CD14-positive monocyte (primary cell): Measurements from ENCODE around the gene TMF1. TPM values are rescaled to one million over a fixed set of nuclear protein-coding genes. Genes with fewer than 3 reads are reported as not detected.
A peak's percentile ranks its signal among the peaks of the same experiment; 100 is the strongest.

Source experiments
- DNase-seq, 3 donors: peaks; one replicate each; pipeline ENCODE4 v3.0.0-alpha.2; 2011 to 2022
- H2AFZ ChIP-seq: 2 replicates; pipeline ENCODE4 v1.6.0; 2012; ENCODE audit warnings: mild to moderate bottlenecking, low read depth, low read length, inconsistent platforms; ENCODE audit not compliant: insufficient read depth, poor library complexity, severe bottlenecking
- H3K27ac ChIP-seq, 2 donors: 1 replicate in 1 of 2; 2 replicates in 1 of 2; pipeline ENCODE4 v1.5.1; 2012 to 2013; ENCODE audit warnings: low read length in 2 of 2, control low read depth in 1 of 2, inconsistent platforms in 1 of 2, low read depth in 1 of 2, mild to moderate bottlenecking in 1 of 2
- H3K27me3 ChIP-seq, 2 donors: one replicate each; pipeline versions ENCODE4 v1.6.0 to v1.6.1; 2011 to 2013; ENCODE audit warnings: low read length in 2 of 2; ENCODE audit not compliant: control insufficient read depth in 2 of 2, insufficient read depth in 2 of 2
- H3K36me3 ChIP-seq, 2 donors: replicated peaks in 1 of 2; 1 replicate in 1 of 2; 2 replicates in 1 of 2; pipeline versions ENCODE4 v1.5.1 to v1.6.1; 2012 to 2013; ENCODE audit warnings: low read length in 2 of 2, control low read depth in 1 of 2, inconsistent platforms in 1 of 2, mild to moderate bottlenecking in 1 of 2; ENCODE audit not compliant: insufficient read depth in 2 of 2, control insufficient read depth in 1 of 2
- H3K4me1 ChIP-seq, 2 donors: 1 replicate in 1 of 2; 2 replicates in 1 of 2; pipeline versions ENCODE4 v1.5.1 to v1.6.1; 2012 to 2013; ENCODE audit warnings: low read length in 2 of 2, control low read depth in 1 of 2, inconsistent platforms in 1 of 2, mild to moderate bottlenecking in 1 of 2, moderate library complexity in 1 of 2; ENCODE audit not compliant: insufficient read depth in 2 of 2, control insufficient read depth in 1 of 2
- H3K4me2 ChIP-seq: replicated peaks from 2 replicates; pipeline ENCODE3; 2012; ENCODE audit warnings: low read length, moderate library complexity, mild to moderate bottlenecking; ENCODE audit not compliant: poor library complexity, severe bottlenecking; ENCODE audit errors: extremely low read depth
- H3K4me3 ChIP-seq, 3 experiments: fragments of 200-600 bp in 1 of 3; sonication (generic) in 1 of 3; replicated peaks in 1 of 3; 1 replicate in 2 of 3; 2 replicates in 1 of 3; pipeline ENCODE4 v1.5.1; 2011 to 2013; ENCODE audit warnings: low read length in 3 of 3, mild to moderate bottlenecking in 3 of 3, control low read depth in 2 of 3, low read depth in 2 of 3, inconsistent platforms in 1 of 3, moderate library complexity in 1 of 3
- H3K79me2 ChIP-seq: 2 replicates; pipeline ENCODE4 v1.6.0; 2012; ENCODE audit warnings: mild to moderate bottlenecking, control low read depth, inconsistent platforms, low read length, moderate library complexity; ENCODE audit not compliant: insufficient read depth
- H3K9ac ChIP-seq: 2 replicates; pipeline ENCODE4 v1.6.0; 2017; ENCODE audit warnings: low read length, mild to moderate bottlenecking; ENCODE audit not compliant: insufficient read depth, poor library complexity, severe bottlenecking
- H3K9me3 ChIP-seq, 2 donors: replicated peaks in 1 of 2; 1 replicate in 1 of 2; 2 replicates in 1 of 2; pipeline versions ENCODE4 v1.5.1 to v1.6.1; 2012 to 2013; ENCODE audit warnings: low read length in 2 of 2, control low read depth in 1 of 2; ENCODE audit not compliant: control insufficient read depth in 1 of 2, insufficient read depth in 1 of 2
- H4K20me1 ChIP-seq: 2 replicates; pipeline ENCODE4 v1.6.0; 2012; ENCODE audit warnings: mild to moderate bottlenecking, low read length, control low read depth, moderate library complexity; ENCODE audit not compliant: insufficient read depth
- H3K27ac Mint-ChIP-seq, 7 donors: one replicate each; pipeline ENCODE4 v1.8.0; 2020; ENCODE audit warnings: mild to moderate bottlenecking in 7 of 7, mixed read lengths in 7 of 7, moderate library complexity in 6 of 7, inconsistent platforms in 2 of 7
- H3K27me3 Mint-ChIP-seq, 3 donors: one replicate each; pipeline ENCODE4 v1.8.0; 2021 to 2022; ENCODE audit warnings: low read depth in 3 of 3, mild to moderate bottlenecking in 3 of 3, mixed read lengths in 3 of 3, moderate library complexity in 3 of 3, inconsistent platforms in 1 of 3
- H3K36me3 Mint-ChIP-seq, 2 donors: one replicate each; pipeline ENCODE4 v1.8.0; 2020; ENCODE audit warnings: mixed read lengths in 2 of 2, inconsistent platforms in 1 of 2, mild to moderate bottlenecking in 1 of 2
- H3K4me1 Mint-ChIP-seq: one replicate; pipeline ENCODE4 v1.8.0; 2020; ENCODE audit warnings: mild to moderate bottlenecking, mixed read lengths
- H3K4me3 Mint-ChIP-seq, 2 donors: one replicate each; pipeline ENCODE4 v1.8.0; 2020; ENCODE audit warnings: mild to moderate bottlenecking in 2 of 2, mixed read lengths in 2 of 2, moderate library complexity in 1 of 2
- H3K9me3 Mint-ChIP-seq, 7 donors: one replicate each; pipeline ENCODE4 v1.8.0; 2020 to 2022; ENCODE audit warnings: mixed read lengths in 7 of 7, mild to moderate bottlenecking in 6 of 7, moderate library complexity in 6 of 7, inconsistent platforms in 2 of 7
- CTCF ChIP-seq: fragments of 200-600 bp; IDR thresholded peaks from one replicate; pipeline ENCODE4 v1.8.0; 2022; ENCODE audit warnings: antibody characterized with exemption, mild to moderate bottlenecking
- WGBS: methylation state at CpG from one replicate; pipeline ENCODE4 v1.1.5; 2013; ENCODE audit warnings: missing lambda C conversion rate; ENCODE audit not compliant: insufficient coverage; 5-methylcytosine and 5-hydroxymethylcytosine counted together
- intact Hi-C, 2 donors: fragments of 100-400 bp; cut with micrococcal nuclease; formaldehyde crosslinking; loops; one replicate each; pipeline versions ENCODE4 v1.15.0 to v1.15.1; 2023
- polyA plus RNA-seq, 3 donors: library from polyadenylated mRNA; depleted of rRNA in 1 of 3; unstranded in 2 of 3; stranded (reverse) in 1 of 3; fragments of 300-500 nt in 2 of 3; fragments of >200 nt in 1 of 3; fragmentation: Illumina TruSeq in 2 of 3; gene quantifications; 1 replicate in 2 of 3; 2 replicates in 1 of 3; pipeline ENCODE4 v1.2.3, GENCODE V29; 2012 to 2021

TMF1 gene
- polyA plus RNA-seq, 3 donors = 6.4 to 25.6 (median 23.1) TPM

GRCh38 chr3:69097407-69098086 is 45.4 kb upstream of the TMF1 start:
- intact Hi-C loops = no loop called here
- peak overlapping the region; percentile 53 to 56 for H3K4me3 Mint-ChIP-seq
- H3K4me1 Mint-ChIP-seq = peaks cover 68% of the 10 kb centered on the region
- Histone ChIP-seq H4K20me1 (peaks cover 90% of the 10 kb centered on the region), H3K27ac (peak overlapping the region; percentile 8 to 66), H3K9me3 (no peaks in the 10 kb centered on the region), H3K4me3 (no peak overlapping the region), H3K79me2 (peaks cover 100% of the 10 kb centered on the region), H3K36me3 (peaks cover 14 to 32% of the 10 kb centered on the region in 2 donors), H3K9ac (no peak overlapping the region), H3K4me2 (peak overlapping the region; percentile 13), H3K27me3 (no peaks in the 10 kb centered on the region), H3K4me1 (peaks cover 64 to 75% of the 10 kb centered on the region in 2 donors), H2AFZ (no peak overlapping the region)
- TF ChIP-seq CTCF = no peak
- peaks cover 0 to 3% (median 0%) of the 10 kb centered on the region in 3 donors for H3K27me3 Mint-ChIP-seq
- peak overlapping the region; percentile 15 to 89 (median 64) for H3K27ac Mint-ChIP-seq
- WGBS = 0% methylated on average over 1 of the region's 9 CpGs
- H3K36me3 Mint-ChIP-seq = peaks cover 27 to 36% of the 10 kb centered on the region in 2 donors
- no peak for DNase-seq
- H3K9me3 Mint-ChIP-seq = peaks cover 0 to 2% (median 0%) of the 10 kb centered on the region in 7 donors

DNA sequence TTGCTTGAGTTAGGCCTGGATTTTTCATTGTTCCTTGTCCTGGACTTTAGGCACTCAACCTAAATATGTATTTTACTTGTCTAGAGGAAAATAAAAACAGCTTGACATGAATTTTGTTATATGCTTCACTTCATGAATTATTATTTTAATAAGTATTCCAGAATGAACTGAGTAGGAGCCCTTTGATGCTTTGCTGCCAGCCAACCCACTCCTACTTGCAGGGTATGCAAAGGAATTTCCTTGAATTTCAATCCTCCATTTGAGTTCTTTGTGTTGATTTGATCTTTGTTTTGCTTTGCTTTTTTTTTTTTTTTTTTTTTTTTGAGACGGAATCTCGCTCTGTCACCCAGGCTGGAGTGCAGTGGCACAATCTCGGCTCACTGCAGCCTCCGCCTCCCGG is 44.2 kb upstream of the TMF1 start:
- Mint-ChIP-seq H3K27ac (peak overlapping the region in 5 of 7 donors; percentile 21 to 92 (median 84)), H3K4me3 (no peak overlapping the region), H3K4me1 (peaks cover 79% of the 10 kb centered on the region), H3K27me3 (peaks cover 0 to 3% (median 0%) of the 10 kb centered on the region in 3 donors), H3K36me3 (peaks cover 16 to 25% of the 10 kb centered on the region in 2 donors), H3K9me3 (no peaks in the 10 kb centered on the region)
- TF ChIP-seq CTCF = no peak
- Histone ChIP-seq H3K27me3 (no peaks in the 10 kb centered on the region), H3K27ac (peak overlapping the region in 1 of 2 donors; percentile 82), H4K20me1 (peaks cover 84% of the 10 kb centered on the region), H3K4me3 (no peak overlapping the region), H3K4me1 (peaks cover 77 to 87% of the 10 kb centered on the region in 2 donors), H3K9me3 (no peaks in the 10 kb centered on the region), H3K36me3 (peaks cover 2 to 19% of the 10 kb centered on the region in 2 donors), H3K79me2 (peaks cover 91% of the 10 kb centered on the region), H2AFZ (no peak overlapping the region), H3K9ac (no peak overlapping the region), H3K4me2 (peak overlapping the region; percentile 43)
- intact Hi-C loops = no loop called here
- DNase-seq = no peak
- no CpG with 5 or more reads among the region's 5 CpGs for WGBS
